ENCODE data around the gene THRSP.
"Not testable (repeated sequence)": the region's sequence is repeated elsewhere in the genome, so short reads cannot be mapped to it uniquely, and the experiment has no call there.

DNA sequence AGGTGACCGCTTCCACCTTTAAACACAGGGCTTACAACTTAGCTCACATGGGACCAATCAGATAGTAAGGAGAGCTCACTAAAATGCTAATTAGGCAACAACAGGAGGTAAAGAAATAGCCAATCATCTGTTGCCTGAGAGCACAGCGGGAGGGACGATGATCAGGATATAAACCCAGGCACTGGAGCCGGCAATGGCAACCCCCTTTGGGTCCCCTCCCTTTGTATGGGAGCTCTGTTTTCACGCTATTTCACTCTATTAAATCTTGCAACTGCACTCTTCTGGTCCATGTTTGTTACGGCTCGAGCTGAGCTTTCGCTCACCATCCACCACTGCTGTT, 22.3 kb upstream of the THRSP start:
- TF ChIP-seq, protein P1, sequence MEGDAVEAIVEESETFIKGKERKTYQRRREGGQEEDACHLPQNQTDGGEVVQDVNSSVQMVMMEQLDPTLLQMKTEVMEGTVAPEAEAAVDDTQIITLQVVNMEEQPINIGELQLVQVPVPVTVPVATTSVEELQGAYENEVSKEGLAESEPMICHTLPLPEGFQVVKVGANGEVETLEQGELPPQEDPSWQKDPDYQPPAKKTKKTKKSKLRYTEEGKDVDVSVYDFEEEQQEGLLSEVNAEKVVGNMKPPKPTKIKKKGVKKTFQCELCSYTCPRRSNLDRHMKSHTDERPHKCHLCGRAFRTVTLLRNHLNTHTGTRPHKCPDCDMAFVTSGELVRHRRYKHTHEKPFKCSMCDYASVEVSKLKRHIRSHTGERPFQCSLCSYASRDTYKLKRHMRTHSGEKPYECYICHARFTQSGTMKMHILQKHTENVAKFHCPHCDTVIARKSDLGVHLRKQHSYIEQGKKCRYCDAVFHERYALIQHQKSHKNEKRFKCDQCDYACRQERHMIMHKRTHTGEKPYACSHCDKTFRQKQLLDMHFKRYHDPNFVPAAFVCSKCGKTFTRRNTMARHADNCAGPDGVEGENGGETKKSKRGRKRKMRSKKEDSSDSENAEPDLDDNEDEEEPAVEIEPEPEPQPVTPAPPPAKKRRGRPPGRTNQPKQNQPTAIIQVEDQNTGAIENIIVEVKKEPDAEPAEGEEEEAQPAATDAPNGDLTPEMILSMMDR (IDR thresholded peaks at IDR 0.05): not testable (repeated sequence)
- TF ChIP-seq KDM5A (IDR thresholded peaks at IDR 0.05); MYC (IDR thresholded peaks at IDR 0.05; ENCODE audit: borderline replicate concordance, low read length); MAX (IDR thresholded peaks at IDR 0.05); EP300 (IDR thresholded peaks at IDR 0.05); FOSL2 (IDR thresholded peaks at IDR 0.05); FOSL2 (CRISPR knock-in tag; IDR thresholded peaks at IDR 0.05); ZFP36 (IDR thresholded peaks at IDR 0.05; ENCODE audit: borderline replicate concordance, partially characterized antibody); CEBPB (IDR thresholded peaks at IDR 0.05): not testable (repeated sequence)

Measured in A549 (cell line).